Measurements from ENCODE around the gene C19orf67. TPM values are rescaled to one million over a fixed set of nuclear protein-coding genes. Genes with fewer than 3 reads are reported as not detected.
A peak's percentile ranks its signal among the peaks of the same experiment; 100 is the strongest.

C19orf67 gene
- total and polyA plus RNA-seq, 2 of the 13 experiments (the other 11 are each of a cell fraction or from before 2014, with no cell fraction given) = 0.11 to 0.32 TPM

DNA sequence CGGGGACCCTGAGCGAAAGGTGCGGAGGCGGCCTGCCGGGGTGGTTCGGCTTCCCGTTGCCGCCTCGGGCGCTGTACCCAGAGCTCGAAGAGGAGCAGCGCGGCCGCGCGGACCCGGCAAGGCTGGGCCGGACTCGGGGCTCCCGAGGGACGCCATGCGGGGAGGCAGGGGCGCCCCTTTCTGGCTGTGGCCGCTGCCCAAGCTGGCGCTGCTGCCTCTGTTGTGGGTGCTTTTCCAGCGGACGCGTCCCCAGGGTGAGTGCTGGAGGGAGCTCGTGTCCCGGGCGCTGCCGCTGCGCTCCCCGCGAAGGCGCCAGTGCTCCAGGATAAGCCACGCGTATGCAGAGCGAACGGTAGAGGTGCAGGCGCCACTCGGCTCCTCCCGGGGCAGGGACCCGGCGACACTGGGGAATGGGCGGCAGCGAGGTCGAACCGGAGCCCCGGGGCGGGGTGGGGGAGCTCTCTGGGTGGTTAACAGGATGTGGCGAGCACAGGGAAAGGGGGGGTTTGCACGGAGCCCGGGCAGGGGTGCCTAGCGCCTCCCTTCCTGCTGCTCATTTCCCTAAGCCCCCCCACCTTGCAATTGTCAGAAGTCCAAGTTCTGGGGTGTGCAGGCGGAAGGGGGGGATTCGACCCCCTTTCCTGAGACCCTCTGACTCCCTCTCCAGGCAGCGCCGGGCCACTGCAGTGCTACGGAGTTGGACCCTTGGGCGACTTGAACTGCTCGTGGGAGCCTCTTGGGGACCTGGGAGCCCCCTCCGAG is 53.7 kb downstream of the C19orf67 start, which contains the start of gene IL27RA (continued):
- TF ChIP-seq POLR2G (IDR thresholded peaks at IDR 0.05; ENCODE audit: low read depth, low read length) (peak; percentile 48; the same call in 1 of the 2 replicates), HOXA3 (CRISPR knock-in tag; IDR thresholded peaks at IDR 0.05) (no peak), AGO1 (IDR thresholded peaks at IDR 0.05; ENCODE audit: low read depth, low read length, poor library complexity, severe bottlenecking) (peak; percentile 59), NFKB2 (CRISPR knock-in tag; IDR thresholded peaks at IDR 0.05; ENCODE audit: borderline replicate concordance) (peak; percentile 62; the same call in 1 of the 2 replicates), ZMYM2 (CRISPR knock-in tag; IDR thresholded peaks at IDR 0.05) (peak; percentile 59; the same call in 1 of the 2 replicates), MED13 (CRISPR knock-in tag; IDR thresholded peaks at IDR 0.05) (peak; percentile 66; the same call in 1 of the 2 replicates), ZNF747 (CRISPR knock-in tag; IDR thresholded peaks at IDR 0.05; ENCODE audit: borderline replicate concordance) (no peak), SATB2 (CRISPR knock-in tag; IDR thresholded peaks at IDR 0.05) (0 out of 2 replicates have a peak, but pooled peaks have one; percentile 86), MAF1 (CRISPR knock-in tag; IDR thresholded peaks at IDR 0.05; ENCODE audit: borderline replicate concordance) (peak; percentile 73; the same call in 1 of the 2 replicates), ZBTB7A (CRISPR knock-in tag; IDR thresholded peaks at IDR 0.05) (peak; percentile 87), ZNF354B (CRISPR knock-in tag; IDR thresholded peaks at IDR 0.05) (no peak), ZNF616 (CRISPR knock-in tag; IDR thresholded peaks at IDR 0.05; ENCODE audit: low read depth) (no peak), ZNF674 (CRISPR knock-in tag; IDR thresholded peaks at IDR 0.05; ENCODE audit: low read depth) (no peak)
- TF ChIP-seq, protein P1, sequence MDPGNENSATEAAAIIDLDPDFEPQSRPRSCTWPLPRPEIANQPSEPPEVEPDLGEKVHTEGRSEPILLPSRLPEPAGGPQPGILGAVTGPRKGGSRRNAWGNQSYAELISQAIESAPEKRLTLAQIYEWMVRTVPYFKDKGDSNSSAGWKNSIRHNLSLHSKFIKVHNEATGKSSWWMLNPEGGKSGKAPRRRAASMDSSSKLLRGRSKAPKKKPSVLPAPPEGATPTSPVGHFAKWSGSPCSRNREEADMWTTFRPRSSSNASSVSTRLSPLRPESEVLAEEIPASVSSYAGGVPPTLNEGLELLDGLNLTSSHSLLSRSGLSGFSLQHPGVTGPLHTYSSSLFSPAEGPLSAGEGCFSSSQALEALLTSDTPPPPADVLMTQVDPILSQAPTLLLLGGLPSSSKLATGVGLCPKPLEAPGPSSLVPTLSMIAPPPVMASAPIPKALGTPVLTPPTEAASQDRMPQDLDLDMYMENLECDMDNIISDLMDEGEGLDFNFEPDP (CRISPR knock-in tag; conservative IDR thresholded peaks at IDR 0.05) = 0 out of 2 replicates have a peak, but pooled peaks have one; percentile 88
- TF ChIP-seq, protein P2, sequence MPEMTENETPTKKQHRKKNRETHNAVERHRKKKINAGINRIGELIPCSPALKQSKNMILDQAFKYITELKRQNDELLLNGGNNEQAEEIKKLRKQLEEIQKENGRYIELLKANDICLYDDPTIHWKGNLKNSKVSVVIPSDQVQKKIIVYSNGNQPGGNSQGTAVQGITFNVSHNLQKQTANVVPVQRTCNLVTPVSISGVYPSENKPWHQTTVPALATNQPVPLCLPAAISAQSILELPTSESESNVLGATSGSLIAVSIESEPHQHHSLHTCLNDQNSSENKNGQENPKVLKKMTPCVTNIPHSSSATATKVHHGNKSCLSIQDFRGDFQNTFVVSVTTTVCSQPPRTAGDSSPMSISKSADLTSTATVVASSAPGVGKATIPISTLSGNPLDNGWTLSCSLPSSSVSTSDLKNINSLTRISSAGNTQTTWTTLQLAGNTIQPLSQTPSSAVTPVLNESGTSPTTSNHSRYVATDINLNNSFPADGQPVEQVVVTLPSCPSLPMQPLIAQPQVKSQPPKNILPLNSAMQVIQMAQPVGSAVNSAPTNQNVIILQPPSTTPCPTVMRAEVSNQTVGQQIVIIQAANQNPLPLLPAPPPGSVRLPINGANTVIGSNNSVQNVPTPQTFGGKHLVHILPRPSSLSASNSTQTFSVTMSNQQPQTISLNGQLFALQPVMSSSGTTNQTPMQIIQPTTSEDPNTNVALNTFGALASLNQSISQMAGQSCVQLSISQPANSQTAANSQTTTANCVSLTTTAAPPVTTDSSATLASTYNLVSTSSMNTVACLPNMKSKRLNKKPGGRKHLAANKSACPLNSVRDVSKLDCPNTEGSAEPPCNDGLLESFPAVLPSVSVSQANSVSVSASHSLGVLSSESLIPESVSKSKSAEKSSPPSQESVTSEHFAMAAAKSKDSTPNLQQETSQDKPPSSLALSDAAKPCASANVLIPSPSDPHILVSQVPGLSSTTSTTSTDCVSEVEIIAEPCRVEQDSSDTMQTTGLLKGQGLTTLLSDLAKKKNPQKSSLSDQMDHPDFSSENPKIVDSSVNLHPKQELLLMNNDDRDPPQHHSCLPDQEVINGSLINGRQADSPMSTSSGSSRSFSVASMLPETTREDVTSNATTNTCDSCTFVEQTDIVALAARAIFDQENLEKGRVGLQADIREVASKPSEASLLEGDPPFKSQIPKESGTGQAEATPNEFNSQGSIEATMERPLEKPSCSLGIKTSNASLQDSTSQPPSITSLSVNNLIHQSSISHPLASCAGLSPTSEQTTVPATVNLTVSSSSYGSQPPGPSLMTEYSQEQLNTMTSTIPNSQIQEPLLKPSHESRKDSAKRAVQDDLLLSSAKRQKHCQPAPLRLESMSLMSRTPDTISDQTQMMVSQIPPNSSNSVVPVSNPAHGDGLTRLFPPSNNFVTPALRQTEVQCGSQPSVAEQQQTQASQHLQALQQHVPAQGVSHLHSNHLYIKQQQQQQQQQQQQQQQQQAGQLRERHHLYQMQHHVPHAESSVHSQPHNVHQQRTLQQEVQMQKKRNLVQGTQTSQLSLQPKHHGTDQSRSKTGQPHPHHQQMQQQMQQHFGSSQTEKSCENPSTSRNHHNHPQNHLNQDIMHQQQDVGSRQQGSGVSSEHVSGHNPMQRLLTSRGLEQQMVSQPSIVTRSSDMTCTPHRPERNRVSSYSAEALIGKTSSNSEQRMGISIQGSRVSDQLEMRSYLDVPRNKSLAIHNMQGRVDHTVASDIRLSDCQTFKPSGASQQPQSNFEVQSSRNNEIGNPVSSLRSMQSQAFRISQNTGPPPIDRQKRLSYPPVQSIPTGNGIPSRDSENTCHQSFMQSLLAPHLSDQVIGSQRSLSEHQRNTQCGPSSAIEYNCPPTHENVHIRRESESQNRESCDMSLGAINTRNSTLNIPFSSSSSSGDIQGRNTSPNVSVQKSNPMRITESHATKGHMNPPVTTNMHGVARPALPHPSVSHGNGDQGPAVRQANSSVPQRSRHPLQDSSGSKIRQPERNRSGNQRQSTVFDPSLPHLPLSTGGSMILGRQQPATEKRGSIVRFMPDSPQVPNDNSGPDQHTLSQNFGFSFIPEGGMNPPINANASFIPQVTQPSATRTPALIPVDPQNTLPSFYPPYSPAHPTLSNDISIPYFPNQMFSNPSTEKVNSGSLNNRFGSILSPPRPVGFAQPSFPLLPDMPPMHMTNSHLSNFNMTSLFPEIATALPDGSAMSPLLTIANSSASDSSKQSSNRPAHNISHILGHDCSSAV (CRISPR knock-in tag; IDR thresholded peaks at IDR 0.05; ENCODE audit: borderline replicate concordance) = no peak
- TF ChIP-seq, protein P3, sequence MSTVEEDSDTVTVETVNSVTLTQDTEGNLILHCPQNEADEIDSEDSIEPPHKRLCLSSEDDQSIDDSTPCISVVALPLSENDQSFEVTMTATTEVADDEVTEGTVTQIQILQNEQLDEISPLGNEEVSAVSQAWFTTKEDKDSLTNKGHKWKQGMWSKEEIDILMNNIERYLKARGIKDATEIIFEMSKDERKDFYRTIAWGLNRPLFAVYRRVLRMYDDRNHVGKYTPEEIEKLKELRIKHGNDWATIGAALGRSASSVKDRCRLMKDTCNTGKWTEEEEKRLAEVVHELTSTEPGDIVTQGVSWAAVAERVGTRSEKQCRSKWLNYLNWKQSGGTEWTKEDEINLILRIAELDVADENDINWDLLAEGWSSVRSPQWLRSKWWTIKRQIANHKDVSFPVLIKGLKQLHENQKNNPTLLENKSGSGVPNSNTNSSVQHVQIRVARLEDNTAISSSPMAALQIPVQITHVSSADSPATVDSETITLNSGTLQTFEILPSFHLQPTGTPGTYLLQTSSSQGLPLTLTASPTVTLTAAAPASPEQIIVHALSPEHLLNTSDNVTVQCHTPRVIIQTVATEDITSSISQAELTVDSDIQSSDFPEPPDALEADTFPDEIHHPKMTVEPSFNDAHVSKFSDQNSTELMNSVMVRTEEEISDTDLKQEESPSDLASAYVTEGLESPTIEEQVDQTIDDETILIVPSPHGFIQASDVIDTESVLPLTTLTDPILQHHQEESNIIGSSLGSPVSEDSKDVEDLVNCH (CRISPR knock-in tag; IDR thresholded peaks at IDR 0.05) = no peak
- TF ChIP-seq, protein P4, sequence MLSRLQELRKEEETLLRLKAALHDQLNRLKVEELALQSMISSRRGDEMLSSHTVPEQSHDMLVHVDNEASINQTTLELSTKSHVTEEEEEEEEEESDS (CRISPR knock-in tag; IDR thresholded peaks at IDR 0.05; ENCODE audit: borderline replicate concordance) = no peak
